COR-L47 (cell line): ENCODE data around the gene ZC3H7B.
"Not testable (repeated sequence)": the region's sequence is repeated elsewhere in the genome, so short reads cannot be mapped to it uniquely, and the experiment has no call there.

Source experiments
- DNase-seq: peaks from one replicate; lab custom pipeline; 2025; lab: John Stamatoyannopoulos, UW

Gene ZC3H7B

DNA sequence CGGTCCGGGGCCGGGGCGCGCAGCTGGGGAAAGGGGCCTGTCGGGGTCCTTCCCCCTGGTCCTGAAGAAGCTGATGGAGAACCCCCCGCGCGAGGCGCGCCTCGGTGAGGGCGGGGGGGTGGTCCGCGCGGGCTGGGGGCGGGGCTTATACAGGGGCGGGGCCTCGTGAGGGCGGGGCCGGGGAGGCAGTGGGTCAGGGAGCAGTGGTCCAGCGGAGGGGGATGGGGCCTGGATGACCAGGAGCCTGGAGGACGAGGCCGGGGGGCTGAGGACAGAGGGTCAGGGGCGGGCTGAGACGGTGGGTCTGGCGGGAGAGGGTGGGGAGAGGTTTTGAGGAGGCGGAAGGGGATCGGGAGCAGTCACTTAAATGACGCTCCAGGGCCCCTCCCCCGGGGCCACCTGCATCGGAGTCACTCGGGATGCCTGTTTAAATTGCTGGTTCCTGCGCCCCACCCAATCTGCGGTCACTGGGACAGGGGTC, 80.8 kb downstream of the ZC3H7B start:
- peak; percentile 54 for DNase-seq

DNA sequence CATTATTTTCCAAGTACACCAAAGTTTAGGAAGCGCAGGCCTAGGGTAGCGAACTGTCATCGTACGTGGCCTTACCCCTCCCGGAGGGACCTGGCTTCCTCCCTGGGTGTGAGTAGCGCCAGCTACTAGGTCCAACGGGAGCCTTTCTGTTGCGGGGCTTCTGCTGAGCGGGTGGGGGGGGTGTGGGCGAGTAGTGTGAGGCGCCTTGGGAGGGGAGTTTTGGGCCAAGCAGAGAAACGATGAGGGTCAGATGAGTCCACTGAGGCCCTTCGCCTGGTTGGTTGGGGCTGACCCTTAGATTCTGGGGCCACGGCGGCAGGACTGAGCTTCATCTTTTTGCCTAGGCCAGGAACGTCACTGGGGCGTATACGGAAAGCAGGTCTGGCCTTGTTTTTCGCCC, 81.3 kb downstream of the ZC3H7B start:
- no peak for DNase-seq

DNA sequence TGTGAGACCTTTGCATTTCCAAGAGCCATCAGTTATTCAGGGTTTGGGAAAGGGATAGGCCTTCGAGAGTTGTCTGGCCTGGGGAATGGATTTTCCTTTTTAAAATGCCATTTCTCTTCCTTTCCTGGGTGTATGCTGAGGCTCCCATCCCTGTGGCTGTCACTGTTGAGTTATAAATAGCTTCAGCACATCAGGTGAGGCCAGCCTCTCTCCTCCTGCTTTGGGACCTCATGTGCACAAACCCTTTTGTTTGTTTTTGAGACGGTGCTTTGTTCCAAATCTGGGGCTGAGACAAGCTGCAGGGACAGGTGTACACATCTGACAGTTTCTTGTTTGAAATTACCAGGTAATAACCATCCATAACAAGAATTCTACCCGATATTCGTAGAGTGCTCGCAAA, 81.8 kb downstream of the ZC3H7B start:
- DNase-seq: peak; percentile 7

DNA sequence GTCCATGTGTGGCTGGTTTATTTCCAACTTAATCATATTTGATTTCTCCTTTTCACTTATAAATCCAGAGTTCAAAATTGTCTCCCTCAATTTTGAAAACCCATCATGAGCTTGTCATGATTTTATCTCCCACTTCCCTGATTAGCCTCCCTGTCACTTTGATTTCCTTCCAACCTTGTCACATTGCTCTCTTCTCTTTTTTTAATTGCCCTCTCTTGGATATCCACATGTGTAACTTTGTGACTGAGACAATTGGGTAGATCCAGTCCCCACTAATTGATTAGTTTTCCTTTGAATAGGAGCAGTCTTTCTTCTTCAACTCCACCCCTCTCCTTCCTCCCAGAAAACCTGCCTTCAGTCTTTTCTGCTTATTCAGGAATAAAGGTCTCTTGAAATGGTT, 82.8 kb downstream of the ZC3H7B start:
- DNase-seq: no peak

DNA sequence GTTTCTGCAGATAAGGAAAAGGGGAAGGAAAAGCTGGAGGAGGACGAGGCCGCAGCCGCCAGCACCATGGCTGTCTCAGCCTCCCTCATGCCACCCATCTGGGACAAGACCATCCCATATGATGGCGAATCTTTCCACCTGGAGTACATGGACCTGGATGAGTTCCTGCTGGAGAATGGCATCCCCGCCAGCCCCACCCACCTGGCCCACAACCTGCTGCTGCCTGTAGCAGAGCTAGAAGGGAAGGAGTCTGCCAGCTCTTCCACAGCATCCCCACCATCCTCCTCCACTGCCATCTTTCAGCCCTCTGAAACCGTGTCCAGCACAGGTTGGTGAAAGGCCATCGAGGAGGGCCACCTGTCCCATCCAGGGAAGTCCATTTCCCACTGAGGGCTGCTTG, 86.0 kb downstream of the ZC3H7B start:
- DNase-seq: no peak

DNA sequence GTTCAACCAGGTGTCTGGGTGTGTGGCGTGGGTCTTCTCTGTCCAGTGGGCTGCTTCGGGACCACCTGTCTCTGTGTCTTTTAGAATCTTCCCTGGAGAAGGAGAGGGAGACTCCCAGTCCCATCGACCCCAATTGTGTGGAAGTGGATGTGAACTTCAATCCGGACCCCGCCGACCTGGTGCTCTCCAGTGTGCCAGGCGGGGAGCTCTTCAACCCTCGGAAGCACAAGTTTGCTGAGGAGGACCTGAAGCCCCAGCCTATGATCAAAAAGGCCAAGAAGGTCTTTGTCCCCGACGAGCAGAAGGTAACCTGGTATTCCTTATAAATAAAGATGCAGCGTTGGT, 92.7 kb downstream of the ZC3H7B start:
- no peak for DNase-seq

DNA sequence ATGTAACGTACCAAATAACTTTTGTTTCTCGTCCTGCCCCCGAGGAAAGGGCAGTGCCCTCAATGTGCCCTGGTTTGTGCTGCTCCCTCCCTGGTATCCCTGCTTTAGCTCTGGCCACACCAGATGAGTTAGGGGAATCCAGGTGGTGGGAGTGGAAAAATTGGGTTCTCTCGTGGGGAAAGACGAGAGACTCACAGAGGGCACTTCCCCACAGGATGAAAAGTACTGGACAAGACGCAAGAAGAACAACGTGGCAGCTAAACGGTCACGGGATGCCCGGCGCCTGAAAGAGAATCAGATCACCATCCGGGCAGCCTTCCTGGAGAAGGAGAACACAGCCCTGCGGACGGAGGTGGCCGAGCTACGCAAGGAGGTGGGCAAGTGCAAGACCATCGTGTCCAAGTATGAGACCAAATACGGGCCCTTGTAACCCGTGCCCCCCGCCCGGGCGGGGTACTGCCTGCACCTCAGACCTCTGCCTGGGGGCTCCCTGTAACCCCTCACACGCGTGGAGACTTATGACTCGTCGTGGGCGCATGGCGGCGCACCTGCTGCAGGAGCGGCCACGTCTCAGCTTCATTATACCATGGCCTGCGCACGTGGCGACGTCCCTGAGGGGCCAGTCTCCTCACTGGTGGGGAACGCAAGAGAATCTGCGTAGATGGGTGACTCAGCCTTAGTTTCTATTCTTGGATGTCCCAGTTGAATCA, 94.4 kb downstream of the ZC3H7B start:
- DNase-seq: no peak

DNA sequence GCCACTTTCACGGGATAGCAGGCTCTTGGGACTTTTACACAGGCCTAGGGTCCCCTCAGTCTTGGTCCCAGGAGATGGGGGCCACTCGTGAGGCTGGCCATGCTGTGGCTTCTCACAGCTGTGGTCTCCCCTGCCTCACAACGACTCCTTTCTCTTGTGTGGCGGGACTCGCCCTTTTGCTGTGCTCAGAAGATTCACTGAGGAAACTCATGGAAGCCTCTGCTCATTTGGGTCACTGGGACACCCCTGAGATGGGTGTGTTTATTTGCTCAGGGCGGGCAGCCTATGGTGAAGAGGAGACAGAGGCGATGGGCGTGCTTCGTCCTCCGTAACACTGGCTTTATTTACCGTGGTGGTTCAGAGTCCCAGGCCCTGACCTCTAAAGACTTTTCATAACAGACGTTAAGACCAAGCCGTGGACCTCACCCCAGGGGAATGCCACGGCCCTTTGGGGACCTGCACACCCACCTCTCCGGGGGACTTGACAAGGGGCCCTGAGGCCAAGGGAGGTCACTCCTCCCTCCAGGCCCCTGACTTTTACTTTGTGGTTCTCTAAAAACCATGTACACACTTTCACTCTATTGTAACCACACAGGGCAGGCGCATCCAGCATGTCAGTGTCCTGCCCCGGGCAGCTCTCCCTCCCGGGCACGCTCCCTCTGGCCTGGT, 96.0 kb downstream of the ZC3H7B start:
- DNase-seq: no peak

DNA sequence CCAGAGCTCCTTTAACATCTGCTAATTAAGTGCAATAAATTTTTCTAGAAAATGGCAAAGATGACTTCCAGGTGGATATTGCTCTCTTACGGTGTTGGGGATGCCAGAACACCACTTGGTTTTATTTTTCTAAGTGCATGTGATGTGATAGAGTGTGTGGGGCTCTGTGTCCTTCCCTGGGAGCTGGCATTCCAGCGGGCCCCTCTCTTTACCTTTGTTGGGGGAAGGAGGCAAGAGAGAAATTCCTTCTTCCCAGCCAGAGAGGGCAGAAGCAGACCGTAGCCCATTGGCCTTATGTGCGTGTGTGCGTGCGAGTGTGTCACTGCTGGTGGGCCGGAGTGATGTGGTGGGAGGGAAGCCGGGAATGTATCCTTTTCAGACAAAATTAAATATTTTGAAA, 97.6 kb downstream of the ZC3H7B start:
- DNase-seq: no peak

DNA sequence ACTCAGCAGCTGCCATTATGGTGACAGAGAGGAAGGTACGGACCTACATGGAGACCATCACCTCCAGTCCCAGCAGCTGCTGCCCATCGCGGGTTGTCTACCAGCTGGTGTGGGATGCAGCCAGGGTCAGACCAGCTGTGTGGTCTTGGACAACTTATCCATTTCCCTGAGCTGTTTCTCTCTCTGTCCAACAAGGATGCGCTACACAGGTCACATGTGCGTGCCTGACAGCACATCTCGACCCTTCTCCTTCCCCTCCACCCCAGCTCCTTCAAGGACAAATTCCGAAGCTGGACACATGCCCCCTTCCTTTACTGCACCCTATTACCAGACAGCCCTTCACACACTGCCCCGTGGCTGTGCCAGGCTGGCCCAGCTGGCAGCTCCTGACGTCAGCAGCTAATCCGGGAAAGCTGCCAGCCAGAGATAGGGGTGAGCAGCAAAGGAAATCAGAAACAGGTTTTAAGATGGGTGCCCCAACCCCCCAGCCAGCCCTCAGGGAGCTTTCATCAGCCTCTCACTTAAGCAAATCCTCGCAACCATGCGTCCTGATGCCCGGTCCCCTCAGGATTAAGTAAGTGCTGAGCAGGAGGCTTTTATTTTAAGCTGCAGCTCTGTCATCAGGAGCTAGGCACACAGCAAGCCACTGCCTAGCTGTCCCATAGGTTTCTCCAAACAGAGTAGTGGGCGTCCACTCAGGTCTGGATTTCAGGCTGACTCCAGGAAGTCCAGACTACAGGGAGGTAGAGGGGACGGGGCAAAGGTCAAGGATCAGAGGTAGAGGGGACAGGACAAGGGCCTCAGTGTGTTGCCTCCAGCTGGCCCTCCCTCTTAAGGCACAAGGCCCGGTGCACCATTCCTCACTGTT, 100.7 kb downstream of the ZC3H7B start:
- peak; percentile 75 for DNase-seq

DNA sequence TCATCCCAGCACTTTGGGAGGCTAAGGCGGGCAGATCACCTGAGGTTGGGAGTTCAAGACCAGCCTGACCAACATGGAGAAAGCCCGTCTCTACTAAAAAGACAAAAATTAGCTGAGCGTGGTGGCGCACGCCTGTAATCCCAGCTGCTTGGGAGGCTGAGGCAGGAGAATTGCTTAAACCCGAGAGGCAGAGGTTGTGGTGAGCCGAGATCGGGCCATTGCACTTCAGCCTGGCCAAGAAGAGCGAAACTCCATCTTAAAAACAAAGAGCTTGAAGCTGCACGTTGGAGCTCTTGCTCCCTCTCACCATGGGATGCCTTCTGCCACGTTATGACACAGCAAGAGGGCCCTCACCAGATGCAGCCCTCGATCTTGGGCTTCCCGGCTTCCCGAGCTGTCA, 101.5 kb downstream of the ZC3H7B start:
- not testable (repeated sequence) for DNase-seq

DNA sequence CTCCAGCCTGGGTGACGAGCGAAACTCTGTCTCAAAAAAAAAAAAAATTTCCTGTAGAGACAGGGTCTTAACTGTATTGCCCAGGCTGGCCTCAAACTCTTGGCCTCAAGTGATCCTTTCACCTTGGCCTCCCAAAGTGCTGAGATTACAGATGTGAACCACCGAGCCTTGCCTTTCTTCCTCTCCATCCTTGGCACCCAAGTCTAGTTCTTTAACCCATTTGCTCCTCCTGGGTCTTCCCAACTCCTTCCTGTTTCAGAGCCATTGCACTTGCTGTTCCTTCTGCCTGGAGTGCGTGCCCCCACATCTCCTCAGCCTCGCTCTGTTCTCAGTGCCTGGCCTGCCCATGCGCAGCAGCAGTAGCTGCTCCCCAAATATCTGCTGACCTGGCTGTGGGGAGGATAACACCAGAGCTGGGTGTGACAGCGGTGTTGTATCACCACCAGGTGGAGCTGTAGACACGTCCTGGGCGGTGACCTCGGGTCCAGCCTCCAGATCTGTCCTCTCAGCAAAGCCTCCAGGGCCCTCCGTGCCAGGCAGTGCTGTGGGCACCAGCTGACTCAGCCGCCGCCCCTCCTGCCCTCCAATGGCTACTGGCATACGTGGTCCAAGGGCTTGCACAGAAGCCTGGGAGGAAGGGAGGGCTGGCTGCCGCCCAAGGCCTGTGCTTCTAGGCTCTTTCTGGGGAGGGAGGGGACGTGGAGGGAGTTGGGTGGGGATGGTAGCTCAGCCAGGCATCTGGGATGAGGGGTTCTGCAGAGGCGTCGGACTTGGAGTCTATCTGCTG, 102.4 kb downstream of the ZC3H7B start:
- peak; percentile 86 for DNase-seq

DNA sequence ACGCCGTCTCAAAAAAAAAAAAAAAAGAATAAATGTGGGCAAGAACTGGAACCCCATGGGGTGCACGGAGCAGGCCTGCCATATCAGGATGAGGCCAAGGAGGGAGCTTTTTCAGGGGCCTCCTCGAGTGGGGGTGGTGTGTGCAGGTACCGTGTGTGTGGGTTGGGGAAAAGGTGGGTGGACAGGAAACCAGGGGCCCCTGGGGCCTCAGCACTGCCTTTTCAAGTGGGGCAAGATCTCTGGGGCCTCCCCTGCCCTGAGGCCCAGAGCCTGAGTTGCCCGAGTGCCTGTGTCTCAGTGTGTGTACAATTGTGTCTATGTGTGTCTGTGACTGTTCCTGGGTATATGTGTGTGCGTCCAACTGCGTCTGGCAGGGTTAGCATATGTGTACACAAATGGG, 104.3 kb downstream of the ZC3H7B start:
- DNase-seq: no peak

DNA sequence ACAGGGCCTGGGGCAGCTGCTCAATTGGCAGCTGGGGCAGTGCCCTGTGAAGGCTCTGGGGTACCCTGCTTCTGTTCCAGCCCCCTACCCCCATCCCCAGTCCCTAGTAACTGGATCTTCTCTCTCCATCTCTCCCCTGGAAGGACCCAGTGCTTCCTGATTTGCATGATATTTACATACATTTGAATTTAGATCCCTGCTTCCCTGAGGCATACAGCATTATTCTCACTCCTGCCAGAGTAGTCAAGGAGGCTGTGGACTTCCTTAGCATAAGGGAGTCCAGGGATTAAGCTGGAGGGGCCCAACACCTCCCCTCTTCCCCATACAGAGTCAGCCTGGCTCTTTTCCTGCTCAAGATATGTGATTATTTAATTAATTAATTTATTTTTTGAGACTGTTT, 105.1 kb downstream of the ZC3H7B start:
- no peak for DNase-seq

DNA sequence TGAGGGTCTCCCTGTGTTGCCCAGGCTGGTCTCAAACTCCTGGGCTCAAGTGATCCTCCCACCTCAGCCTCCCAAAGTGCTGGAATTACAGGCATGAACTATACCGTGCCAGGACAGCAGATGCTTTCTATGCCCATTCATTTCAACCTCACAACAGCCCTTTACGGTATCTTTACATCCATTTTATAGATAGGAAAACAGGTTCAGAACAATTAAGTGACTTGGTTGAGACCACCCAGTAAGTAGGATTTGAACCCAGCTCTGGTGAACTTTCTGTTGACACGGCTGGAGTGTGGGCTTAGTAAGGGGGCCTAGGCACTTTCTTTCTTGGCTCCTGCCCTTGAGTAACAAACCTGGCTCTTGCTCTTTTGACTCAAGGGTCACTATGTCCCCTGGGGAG, 106.1 kb downstream of the ZC3H7B start:
- no peak for DNase-seq

DNA sequence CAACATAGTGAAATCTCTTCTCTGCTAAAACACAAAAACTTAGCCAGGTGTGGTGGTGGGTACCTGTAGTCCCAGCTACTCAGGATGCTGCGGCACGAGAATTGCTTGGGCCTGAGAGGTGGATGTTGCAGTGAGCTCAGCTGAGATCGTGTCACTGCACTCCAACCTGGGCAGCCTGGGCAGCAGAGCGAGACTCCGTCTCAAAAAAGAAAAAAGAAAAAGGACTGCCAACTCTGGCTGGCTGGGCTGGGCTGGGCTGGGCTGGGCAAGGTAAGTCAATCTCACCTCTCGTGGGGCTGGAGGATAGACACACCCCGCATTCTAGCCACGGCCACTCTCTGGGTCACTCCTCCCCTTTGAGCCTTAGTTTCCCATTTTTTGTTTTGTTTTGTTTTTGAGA, 107.3 kb downstream of the ZC3H7B start:
- DNase-seq: no peak
